Hematopoietic multipotent progenitor cell treated with erythropoietin and hydrocortisone succinate and interleukin-3 and kit ligand, for 8 days (in vitro differentiated cells): Measurements from ENCODE around the gene PACSIN3.

Experiments
- DNase-seq: peaks from one replicate; pipeline ENCODE4 v3.0.0-alpha.2; 2015

Gene PACSIN3

DNA sequence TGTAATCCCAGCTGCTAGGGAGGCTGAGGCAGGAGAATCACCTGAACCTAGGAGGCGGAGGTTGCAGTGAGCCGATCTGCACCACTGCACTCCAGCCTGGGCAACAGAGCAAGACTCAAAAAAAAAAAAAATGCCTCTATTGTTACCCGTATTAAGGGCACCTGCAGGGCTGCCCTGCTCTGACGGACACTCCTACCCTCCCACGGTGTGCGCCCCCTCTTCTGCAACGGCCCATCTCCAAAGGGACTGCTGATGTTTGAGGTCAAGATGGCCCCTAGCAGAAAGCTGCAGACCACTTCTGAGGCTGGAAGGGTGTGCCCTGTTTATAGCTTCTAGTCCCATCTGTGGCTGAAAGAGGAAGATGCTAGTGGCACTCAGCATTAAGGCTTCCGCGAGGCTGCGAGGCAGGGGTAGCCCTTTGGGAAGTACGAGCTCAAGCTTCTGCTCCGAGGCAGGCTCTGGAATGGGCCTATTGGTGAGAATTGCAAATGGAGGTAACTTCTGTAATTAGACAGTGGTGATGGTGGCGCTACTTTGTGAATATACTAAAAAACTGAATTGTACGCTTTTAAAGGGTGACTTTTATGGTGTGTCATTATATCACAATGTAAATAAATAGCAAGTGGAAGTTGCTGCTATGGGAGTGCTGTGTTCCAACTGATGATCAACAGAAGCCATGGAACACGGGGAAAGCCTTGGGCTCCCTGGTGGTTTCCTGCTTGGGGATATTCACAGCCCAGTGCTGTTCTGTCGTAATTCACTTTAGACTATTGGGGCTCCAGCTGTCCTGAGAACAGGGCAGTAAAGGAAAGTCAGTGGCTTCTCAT is 33.9 kb downstream of the PACSIN3 start:
- no peak for DNase-seq

DNA sequence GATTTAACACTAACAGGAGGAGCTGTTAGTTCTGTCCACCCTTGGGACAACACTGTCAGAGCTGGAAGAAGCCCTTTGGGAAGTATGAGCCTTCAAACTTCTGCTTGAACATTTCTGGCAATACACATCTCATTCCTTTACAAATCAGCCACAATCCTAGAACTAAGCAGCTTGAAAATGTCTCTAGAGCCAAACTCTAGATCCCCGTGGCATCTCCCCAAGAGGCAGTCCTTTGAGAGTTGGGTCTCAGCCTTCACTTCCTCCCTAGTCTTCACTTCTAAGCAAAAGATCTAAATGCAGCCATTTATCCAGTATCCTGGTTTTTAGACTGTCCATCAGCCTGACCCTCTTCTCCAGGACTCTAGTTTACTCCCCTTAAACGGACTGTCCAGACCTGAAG is 36.5 kb downstream of the PACSIN3 start:
- no peak for DNase-seq

DNA sequence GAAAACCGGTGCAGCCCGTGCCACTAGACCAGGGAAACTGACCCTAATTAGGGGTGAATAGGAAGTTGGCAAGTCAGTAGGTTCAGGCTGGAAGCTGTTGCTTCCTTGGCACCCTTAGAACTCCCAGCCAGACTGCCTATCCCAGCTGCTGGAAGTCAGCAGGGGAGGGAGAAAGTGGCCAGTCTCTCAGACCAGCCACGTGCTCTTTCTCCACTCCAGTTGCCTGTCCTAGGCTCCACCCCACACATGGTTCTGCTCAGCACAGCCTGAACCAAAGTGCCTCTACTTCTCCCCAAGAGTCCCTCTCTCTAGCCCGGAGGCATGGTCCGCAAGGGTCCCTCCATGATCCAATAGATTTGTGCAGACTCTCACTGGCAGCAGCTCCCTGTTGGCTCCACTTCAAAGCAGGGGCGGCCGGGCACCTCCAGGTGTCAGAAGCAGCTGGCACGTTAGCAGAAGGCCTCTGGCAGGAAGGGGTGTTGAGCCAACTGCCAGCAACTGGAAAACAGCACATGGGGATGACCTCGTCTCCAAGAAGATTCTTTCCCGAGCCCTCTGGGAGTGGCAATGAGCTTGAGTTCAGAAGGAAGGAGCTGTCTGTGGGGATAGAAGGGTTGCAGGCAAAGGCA is 37.2 kb downstream of the PACSIN3 start:
- no peak for DNase-seq

DNA sequence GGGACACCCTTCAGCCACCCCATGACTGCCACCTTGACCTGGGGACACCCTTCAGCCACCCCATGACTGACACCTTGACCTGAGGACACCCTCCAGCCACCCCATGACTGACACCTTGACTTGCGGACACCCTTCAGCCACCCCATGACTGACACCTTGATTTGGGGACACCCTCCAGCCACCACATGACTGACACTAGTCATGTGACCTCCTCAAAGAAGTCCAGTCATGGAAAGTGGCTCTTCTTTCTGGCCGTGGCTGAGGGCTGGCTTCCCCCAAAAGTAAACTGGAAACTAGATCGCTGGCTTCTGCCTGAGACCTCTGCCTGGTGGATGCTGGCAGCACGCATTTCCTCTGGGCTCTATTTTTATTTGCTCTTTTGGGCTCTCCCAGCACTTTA is 38.0 kb downstream of the PACSIN3 start:
- no peak for DNase-seq

DNA sequence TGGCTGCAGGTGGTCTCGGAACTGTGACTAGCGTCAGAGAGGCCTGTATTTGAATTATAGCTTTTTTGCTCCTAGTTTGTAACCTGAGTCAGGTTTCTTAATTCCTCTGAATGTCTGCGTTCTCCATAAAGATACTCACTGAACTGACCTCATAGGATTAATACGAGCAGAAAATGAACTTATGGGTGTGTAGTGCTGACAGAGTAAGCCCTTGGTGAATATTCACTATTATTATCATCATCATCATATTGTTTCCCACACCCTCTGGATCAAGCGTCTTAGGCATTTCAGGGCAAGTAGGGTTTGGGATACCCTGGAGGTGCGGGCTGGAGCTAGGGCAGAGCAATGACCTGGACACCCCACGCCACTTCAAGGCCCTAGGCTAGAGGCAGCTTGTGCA is 38.6 kb downstream of the PACSIN3 start:
- no peak for DNase-seq

DNA sequence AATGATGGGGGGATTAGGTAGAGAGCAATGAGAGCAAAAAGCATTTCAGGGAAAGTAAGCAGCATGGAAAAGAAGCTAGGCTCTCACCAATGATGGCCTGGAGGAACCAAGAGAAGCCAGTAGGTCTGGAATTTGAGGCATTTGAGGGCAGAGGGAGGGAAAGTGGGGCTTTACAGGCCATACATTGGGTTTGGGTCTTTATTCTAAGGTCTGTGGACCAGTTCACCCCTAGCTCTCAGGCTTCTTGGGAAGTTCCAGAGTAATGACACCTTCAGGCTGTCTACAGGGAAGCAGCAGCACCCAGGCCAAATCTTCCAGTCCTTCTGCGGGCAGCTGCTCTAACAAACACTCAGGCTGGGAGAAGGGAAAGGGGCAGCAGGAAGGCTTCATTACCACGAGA is 39.0 kb downstream of the PACSIN3 start:
- DNase-seq = no peak

DNA sequence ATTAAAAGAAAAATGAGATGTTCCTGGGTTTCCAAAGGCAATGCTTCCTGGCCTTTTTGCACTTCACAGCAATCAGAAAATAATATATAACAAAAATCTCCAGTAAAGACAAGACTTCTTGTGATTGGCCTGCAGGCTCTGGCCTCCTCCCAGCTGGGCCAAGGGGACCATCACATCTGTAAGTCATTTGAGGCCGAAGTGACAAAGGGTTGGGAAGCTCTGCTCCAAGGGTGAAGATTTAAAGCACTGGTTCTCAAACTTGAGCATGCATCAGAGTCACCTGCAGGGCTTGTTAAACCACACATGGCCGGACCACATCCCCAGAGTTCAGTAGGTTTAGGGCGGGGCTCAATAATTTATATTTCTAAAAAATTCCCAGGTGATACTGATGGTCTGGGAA is 41.7 kb downstream of the PACSIN3 start:
- DNase-seq = no peak

DNA sequence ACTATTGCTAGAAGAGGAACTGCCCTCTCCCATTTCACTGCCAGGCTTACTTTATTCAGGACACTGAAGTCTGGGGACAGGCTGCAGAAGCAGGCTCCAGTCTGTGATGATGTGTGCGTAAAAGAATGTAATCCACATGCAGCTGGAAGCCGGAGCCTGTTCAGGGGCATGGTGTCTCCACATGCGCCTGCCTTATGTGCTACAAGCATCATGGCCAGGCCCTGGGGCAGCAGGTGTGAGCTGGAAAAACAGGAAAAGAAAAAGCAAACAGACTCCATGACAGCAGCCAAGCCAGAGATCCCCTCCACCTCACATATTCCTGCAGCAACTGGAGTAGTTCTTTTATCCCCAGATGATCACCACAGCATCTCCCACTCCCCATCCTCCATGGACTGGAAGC is 42.9 kb downstream of the PACSIN3 start:
- no peak for DNase-seq

DNA sequence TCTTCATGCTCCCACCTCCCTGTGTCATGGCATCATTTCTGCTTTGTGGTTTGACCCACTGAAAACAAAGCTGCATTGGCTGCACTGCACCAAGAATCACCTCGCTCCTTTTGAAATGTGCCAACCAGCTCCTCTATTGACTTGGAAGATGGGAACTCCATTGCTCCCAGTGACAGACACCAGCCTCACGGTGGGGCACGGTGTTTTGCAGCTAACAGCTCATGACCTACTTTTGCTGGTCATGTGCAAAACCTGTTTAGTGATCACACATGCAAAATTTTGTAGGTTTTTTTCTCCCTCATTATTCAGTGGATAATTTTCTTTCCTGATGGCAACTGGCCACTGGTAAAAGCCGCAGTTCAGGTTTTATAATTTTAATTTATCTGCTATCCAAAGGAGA is 46.4 kb downstream of the PACSIN3 start:
- DNase-seq = no peak

DNA sequence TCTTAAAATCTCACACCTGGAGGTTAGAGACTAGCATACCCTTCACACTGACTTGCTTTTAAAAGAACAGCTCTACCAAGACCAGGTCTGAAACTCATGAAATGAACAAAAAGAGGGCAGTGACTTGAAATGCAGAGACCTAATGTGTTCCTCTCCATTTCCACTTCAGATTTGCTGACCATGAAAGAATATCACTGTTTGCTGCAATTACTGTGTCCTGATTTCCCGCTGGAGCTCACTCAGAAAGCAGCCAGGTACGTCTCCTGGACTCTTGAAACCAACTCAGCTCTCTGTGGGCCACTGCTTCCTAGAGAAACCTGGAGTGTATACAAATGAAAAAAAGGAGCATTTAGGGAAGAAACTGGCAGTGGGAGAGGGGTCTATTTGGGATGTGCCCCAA is 48.8 kb downstream of the PACSIN3 start:
- DNase-seq = no peak

DNA sequence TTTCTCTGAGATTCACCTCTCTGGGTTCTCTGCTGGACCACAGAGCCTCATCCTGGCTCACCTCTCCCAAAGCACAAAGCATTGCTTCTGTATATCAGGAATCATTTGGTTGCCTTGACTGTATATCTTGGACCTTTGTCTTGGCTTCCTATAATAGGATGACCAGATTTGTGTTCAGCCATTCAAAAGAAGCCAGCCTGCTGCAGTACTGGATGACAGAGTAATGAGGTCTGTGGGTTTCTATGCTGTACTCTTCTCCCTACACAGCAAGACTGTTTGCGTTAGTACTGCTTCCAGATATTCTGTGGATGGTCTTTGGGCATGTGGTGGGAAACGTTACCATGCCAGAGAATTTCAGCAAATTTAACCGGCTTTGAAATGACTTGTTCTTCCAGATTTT is 49.3 kb downstream of the PACSIN3 start:
- DNase-seq = no peak

DNA sequence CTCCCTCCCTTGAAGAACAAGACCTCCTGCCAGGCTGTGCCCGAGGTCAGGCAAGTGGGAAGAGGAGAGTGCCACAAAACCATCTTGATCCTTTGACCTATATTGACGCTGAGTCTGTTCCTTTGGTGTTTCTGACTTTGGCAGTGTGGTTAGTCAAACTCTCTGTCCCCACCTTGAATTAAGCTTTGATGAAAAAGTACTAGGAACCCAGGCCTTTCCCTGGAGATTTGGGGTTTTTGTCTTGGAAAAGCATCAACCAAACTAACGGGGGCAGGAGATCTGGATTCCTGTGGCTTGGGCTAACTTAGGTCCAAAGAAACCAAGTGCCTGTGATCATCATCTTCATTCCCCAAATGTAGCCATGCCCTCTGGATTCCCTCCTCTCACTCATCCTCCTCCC is 49.9 kb downstream of the PACSIN3 start:
- no peak for DNase-seq

DNA sequence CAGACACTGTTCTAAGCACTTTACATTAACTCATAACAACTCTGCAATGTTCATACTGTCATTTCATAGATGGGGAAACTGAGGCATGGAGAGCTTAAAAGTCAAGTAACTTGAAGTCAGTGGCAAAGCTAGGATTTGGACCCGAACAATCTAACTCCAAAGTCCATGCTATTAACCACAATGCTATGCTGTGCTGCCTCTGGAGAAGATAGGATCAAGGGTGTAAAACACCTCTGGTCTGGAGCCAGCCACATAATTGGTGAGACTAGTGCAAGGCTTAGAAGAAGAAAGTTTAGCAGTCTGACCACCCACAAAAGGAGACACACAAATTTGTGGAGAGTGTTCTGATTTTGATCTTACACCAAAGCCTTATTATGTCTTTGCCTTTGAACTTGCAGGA is 53.3 kb downstream of the PACSIN3 start:
- no peak for DNase-seq

DNA sequence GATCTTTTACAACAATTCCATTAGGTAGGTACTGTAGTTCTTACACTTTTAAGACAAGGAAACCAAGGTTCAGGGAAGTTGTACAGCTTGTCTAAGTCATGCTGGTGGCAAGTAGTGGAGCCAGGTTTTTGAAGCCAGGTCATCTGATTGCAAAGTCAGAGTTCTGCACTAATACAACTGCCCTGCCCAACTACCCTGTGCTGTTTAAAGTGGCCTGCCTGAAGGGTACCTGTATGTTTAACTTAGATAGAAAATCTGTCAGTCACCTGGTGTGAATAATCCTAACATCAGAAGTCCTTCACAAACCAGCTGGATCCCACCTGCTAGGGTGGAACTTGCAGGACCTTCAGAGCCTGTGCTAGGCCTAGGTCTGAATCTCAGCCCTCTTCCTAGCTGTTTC is 53.7 kb downstream of the PACSIN3 start:
- DNase-seq = no peak

DNA sequence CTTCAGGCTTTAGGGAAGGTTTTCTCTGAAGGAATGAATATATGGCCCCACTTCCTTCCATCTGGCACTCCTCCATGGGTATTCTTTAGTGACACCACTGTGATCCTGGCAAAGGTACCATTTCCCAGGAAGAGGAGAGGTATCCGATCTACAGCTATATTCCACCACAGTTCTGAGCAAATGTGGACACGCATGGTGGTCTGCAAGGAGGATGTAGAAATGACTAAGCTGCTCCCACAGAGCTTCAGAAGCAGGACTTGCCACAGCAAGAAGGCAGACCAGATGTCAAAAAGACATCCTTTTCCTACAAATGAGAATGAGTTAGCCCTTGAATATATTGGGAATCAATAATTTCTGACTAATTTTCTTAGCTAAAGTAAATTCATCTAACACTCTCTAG is 55.1 kb downstream of the PACSIN3 start:
- no peak for DNase-seq

DNA sequence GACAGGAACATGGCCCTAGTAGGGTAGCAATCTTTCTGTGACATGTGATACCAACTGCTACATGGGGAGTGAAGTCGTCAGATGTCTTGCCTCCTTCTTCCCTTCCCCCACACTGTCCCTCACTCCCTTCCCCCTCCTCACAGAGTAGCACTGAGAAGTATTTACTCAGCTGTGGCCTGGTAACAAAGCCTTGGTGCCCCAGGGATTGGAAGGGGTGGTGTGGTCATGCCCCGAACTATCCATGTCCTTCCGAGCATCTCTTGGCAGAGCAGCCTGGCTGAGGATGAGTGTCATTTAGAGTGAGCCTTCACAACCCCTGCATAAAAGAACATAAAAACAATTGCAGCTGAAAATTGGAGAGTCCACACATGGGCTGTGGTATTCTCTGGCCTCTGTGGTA is 55.7 kb downstream of the PACSIN3 start:
- DNase-seq = no peak
